GM12801 (cell line): ENCODE results near the gene GNAT2.

Source experiments
- TF ChIP-seq, protein P1 (sequence below): IDR thresholded peaks from one replicate; pipeline ENCODE4 v1.5.1; 2011; ENCODE audit warnings: control low read depth; ENCODE audit not compliant: insufficient read length; ENCODE audit errors: extremely low read depth

The GNAT2 gene

DNA sequence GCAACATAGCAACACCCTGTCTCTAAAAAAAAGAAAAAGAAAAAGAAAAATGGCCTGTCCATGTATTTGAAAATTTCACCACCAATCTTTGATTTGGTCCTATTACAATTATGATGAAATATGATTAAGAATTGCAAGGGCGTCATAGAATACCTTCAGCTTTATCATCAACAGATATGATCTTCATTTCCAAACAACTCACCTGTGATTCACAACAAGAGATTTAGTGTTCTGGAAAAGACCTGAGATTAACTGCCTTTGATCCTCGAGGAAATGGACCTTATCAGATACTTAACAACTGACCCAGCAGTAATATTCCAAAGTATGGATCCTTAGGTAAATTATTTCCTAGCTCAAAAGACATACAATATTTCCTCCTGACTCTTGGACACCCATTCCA is 33.0 kb upstream of the GNAT2 start:
- TF ChIP-seq, protein P1, sequence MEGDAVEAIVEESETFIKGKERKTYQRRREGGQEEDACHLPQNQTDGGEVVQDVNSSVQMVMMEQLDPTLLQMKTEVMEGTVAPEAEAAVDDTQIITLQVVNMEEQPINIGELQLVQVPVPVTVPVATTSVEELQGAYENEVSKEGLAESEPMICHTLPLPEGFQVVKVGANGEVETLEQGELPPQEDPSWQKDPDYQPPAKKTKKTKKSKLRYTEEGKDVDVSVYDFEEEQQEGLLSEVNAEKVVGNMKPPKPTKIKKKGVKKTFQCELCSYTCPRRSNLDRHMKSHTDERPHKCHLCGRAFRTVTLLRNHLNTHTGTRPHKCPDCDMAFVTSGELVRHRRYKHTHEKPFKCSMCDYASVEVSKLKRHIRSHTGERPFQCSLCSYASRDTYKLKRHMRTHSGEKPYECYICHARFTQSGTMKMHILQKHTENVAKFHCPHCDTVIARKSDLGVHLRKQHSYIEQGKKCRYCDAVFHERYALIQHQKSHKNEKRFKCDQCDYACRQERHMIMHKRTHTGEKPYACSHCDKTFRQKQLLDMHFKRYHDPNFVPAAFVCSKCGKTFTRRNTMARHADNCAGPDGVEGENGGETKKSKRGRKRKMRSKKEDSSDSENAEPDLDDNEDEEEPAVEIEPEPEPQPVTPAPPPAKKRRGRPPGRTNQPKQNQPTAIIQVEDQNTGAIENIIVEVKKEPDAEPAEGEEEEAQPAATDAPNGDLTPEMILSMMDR, result no peak

DNA sequence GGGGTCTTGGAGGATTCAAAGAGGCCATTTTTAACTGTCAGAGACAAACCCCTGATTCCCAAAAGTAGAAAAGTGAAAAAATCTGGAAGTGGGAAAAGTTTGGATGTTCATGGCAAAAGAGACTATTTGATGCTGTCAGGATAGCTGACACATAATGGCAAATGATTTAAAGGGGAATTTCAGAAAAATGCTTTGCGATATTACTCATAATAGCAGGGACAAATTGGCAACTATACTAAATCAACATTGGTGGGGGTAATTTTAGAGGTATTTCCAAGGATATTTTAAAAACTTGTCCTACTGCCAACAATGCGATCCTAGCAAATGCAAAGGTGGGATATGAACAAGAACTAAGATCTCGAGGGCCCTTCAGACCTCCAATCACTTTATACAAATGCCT is 31.2 kb upstream of the GNAT2 start:
- TF ChIP-seq, protein P1, result no peak

DNA sequence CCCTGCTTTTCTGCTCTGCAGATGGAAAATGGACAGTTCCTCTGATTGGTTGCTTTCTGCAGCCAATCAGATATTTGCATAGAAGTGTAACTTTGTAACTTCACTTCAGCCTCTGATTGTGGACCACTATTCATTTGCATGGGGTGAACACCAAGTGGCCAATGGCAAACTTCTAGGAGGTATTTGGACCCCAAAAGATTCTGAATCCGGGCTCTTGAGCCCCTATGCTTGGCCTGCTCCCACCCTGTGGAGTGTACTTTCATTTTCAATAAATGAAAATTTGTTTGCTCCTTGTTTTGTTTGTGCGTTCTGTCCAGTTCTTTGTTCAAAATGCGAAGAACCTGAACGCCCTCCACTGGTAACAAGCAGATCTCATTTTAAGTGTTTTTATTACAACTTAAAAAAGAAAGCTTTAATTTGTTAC is 30.1 kb upstream of the GNAT2 start:
- TF ChIP-seq, protein P1, result no peak

DNA sequence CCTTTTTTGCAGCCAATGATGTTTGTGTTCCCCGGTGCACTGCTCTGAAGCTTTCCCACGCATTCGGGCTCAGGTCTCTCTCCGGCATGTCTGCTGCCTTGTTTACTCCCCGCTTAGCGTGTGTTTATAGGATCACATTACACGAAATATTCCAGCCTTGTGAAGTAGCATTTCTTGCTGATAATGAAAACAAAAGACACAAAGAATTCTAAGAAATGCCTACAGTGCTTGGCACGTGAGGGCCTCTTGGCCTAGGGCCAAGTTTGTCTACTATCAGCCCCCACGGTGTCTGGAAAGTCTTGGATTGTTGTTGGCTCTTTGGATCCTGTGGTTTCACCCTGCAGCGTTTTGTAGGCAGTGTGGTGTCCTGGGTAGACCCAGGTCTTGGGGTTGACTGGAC is 25.3 kb upstream of the GNAT2 start:
- TF ChIP-seq, protein P1, result no peak

DNA sequence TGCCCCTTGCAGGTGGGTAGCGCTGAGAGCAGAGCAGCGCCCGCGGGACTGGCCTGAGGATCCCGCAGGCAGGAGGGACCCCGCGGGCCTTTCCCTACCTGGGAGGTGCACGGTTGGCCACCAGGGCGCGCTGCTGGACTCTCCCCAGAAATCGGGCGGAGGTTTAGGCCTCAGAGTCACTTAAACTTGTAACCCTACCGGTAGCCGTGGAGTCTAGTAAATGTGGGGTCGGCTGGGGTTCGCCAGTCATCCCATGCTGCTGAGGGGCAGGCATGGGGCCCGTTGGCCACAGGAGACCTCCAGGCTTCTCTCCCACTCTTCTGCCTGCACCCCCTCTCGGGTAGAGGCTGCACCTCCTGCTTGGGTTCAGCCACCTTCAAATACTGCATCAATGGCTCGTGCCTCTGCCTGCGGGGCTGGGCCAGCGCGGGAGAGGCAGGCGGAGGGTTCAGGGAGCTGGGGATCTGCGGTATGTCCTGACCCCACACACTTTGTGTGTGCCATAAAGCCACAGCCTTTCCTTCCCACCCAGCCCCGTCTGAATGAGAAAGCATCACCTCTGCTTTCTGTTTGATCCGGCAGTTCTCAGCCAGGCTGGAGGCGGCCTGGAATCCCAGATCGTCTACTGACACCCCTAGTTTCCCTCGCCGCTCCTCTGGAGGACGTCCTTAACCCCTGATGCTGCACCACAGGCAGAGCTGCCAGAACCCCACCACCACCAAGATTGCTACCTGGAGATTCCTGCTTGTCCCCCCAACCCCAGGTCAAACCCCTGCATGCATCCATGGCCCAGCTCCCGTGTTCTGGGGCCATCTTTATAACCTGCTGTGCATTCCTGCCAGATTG is 24.2 kb upstream of the GNAT2 start:
- TF ChIP-seq, protein P1, result no peak

DNA sequence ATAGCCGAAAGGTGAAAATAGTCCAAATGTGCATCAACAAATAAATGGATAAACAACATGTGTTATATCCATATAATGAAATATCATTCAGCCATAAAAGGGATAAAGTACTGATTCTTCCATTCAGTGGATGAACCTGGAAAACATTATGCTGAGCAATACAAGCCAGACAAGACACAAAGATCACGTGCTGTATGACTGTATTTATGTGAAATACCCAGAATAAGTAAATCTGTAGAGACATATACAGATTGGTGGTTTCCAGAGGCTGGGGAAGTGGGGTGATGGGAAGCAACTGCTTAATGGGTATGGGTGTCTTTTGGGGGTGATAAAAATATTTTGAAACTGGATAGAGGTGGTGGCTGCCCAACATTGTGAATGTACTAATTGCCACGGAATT is 23.2 kb upstream of the GNAT2 start:
- TF ChIP-seq, protein P1, result no peak

DNA sequence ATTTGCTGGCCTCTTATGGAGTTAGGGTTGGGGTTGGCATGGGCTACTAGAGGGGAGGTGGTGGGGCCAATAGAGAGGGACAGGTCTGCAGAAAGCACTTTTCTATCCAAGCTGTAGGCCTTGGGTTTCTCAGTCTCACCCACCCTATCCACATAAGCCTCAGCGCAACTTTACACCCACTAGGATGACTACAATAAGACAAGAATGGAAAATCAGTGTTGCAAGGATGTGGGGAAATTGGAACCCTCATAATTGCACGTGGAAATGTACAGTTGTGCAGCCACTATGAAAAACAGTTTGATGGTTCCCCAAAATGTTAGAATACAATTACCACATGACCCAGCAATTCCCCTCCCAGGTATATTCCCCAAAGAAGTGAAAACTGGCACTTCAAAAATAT is 22.4 kb upstream of the GNAT2 start:
- TF ChIP-seq, protein P1, result no peak
